B cell (primary cell): ENCODE data around the gene POLE. TPM values are rescaled to one million over a fixed set of nuclear protein-coding genes. Genes with fewer than 3 reads are reported as not detected.

Experiments used
- ATAC-seq: fragments of 200-7000 bp; cut with Tn5 transposase; one replicate; pipeline ENCODE4 v1.10.0; 2021; ENCODE audit warnings: low read depth, mild to moderate bottlenecking, moderate number of reproducible peaks, moderate library complexity
- CTCF ChIA-PET: fragments of 350-600 bp; sonication (Branson Sonifier 250); formaldehyde crosslinking; loops from one replicate; lab custom pipeline; 2021; ENCODE audit warnings: antibody characterized with exemption, inconsistent platforms; lab: Charles Lee
- POLR2A ChIA-PET: fragments of 350-600 bp; sonication (Branson Sonifier 250); formaldehyde crosslinking; loops from one replicate; lab custom pipeline; 2021; ENCODE audit warnings: antibody characterized with exemption; lab: Charles Lee
- DNase-seq: peaks from one replicate; pipeline ENCODE4 v3.0.0; 2013
- H2AFZ ChIP-seq: 2 replicates; pipeline ENCODE4 v1.6.1; 2012; ENCODE audit warnings: mild to moderate bottlenecking, low read depth, low read length; ENCODE audit not compliant: insufficient read depth, poor library complexity, severe bottlenecking
- H3K27ac ChIP-seq, 2 donors: 1 replicate in 1 of 2; 2 replicates in 1 of 2; pipeline ENCODE4 v1.5.1; 2012 to 2013; ENCODE audit warnings: low read length in 2 of 2, mild to moderate bottlenecking in 2 of 2, moderate library complexity in 1 of 2
- H3K27me3 ChIP-seq, 4 experiments: fragments of 200-600 bp in 1 of 4; sonication (generic) in 1 of 4; replicated peaks in 1 of 4; 1 replicate in 2 of 4; 2 replicates in 2 of 4; pipeline versions ENCODE4 v1.6.1 to v1.7.0; 2013 to 2016; ENCODE audit warnings: low read length in 3 of 4, mild to moderate bottlenecking in 2 of 4, mixed read lengths in 1 of 4, moderate library complexity in 1 of 4; ENCODE audit not compliant: insufficient read depth in 4 of 4, control insufficient read depth in 3 of 4; ENCODE audit errors: control extremely low read depth in 1 of 4
- H3K36me3 ChIP-seq, 2 experiments: replicated peaks in 1 of 2; 1 replicate in 1 of 2; 2 replicates in 1 of 2; pipeline versions ENCODE4 v1.6.1 to v1.7.1; 2013; ENCODE audit warnings: low read length in 1 of 2; ENCODE audit not compliant: insufficient read depth in 2 of 2, control insufficient read depth in 1 of 2; ENCODE audit errors: control extremely low read depth in 1 of 2, extremely low read depth in 1 of 2
- H3K4me1 ChIP-seq, 2 donors: fragments of 200-600 bp in 1 of 2; sonication (generic) in 1 of 2; 1 replicate in 1 of 2; 2 replicates in 1 of 2; pipeline versions ENCODE4 v1.5.1 to v1.6.1; 2013 to 2017; ENCODE audit warnings: low read length in 2 of 2; ENCODE audit not compliant: control insufficient read depth in 2 of 2, insufficient read depth in 2 of 2
- H3K4me2 ChIP-seq: replicated peaks from 2 replicates; pipeline ENCODE3; 2012; ENCODE audit warnings: mild to moderate bottlenecking, low read depth, low read length; ENCODE audit not compliant: poor library complexity, severe bottlenecking
- H3K4me3 ChIP-seq, 5 experiments: fragments of 200-600 bp in 1 of 5; sonication (generic) in 1 of 5; 1 replicate in 3 of 5; 2 replicates in 2 of 5; pipeline versions ENCODE4 v1.5.1 to v1.7.0; 2011 to 2016; ENCODE audit warnings: low read length in 4 of 5, mild to moderate bottlenecking in 4 of 5, low read depth in 2 of 5, control low read depth in 1 of 5, moderate library complexity in 1 of 5; ENCODE audit not compliant: insufficient read depth in 1 of 5; ENCODE audit errors: control extremely low read depth in 1 of 5, extremely low read depth in 1 of 5
- H3K79me2 ChIP-seq: fragments of 200-600 bp; sonication (generic); one replicate; pipeline ENCODE4 v1.6.0; 2016; ENCODE audit warnings: low read length; ENCODE audit not compliant: control insufficient read depth, insufficient read depth
- H3K9ac ChIP-seq: fragments of 200-600 bp; sonication (generic); 2 replicates; pipeline ENCODE4 v1.6.1; 2017; ENCODE audit warnings: mild to moderate bottlenecking, low read length, moderate library complexity
- H3K9me3 ChIP-seq, 3 donors: one replicate each; pipeline versions ENCODE4 v1.6.1 to v1.7.1; 2013; ENCODE audit warnings: low read length in 2 of 3; ENCODE audit not compliant: control insufficient read depth in 2 of 3, insufficient read depth in 1 of 3; ENCODE audit errors: control extremely low read depth in 1 of 3
- H4K20me1 ChIP-seq: 2 replicates; pipeline ENCODE4 v1.6.0; 2012; ENCODE audit warnings: mild to moderate bottlenecking, low read length; ENCODE audit not compliant: insufficient read depth, control insufficient read depth, poor library complexity, severe bottlenecking
- H3K27ac Mint-ChIP-seq: one replicate; pipeline ENCODE4 v1.8.0; 2021; ENCODE audit warnings: mixed read lengths
- H3K27me3 Mint-ChIP-seq: one replicate; pipeline ENCODE4 v1.8.0; 2021; ENCODE audit warnings: mixed read lengths
- H3K4me1 Mint-ChIP-seq: one replicate; pipeline ENCODE4 v1.8.0; 2021; ENCODE audit warnings: mixed read lengths
- H3K4me3 Mint-ChIP-seq: one replicate; pipeline ENCODE4 v1.8.0; 2021; ENCODE audit warnings: mixed read lengths
- H3K9me3 Mint-ChIP-seq: one replicate; pipeline ENCODE4 v1.8.0; 2022; ENCODE audit warnings: mixed read lengths; ENCODE audit not compliant: insufficient read depth
- EZH2 ChIP-seq: IDR thresholded peaks from 2 replicates; pipeline ENCODE4 v1.6.1; 2012; ENCODE audit warnings: borderline replicate concordance, low read depth, mild to moderate bottlenecking, moderate library complexity, low read length; ENCODE audit not compliant: insufficient read depth, poor library complexity, severe bottlenecking
- WGBS: methylation state at CpG from one replicate; pipeline ENCODE4 v1.1.5; 2013; ENCODE audit warnings: missing lambda C conversion rate; ENCODE audit not compliant: insufficient coverage; 5-methylcytosine and 5-hydroxymethylcytosine counted together
- intact Hi-C: fragments of 100-400 bp; cut with micrococcal nuclease; formaldehyde crosslinking; loops from one replicate; pipeline ENCODE4 v1.10.0; 2022
- polyA plus RNA-seq: library from polyadenylated mRNA; depleted of rRNA; stranded (reverse); fragments of >200 nt; gene quantifications from 2 replicates; pipeline ENCODE4 v1.2.3, GENCODE V29; 2012
- total RNA-seq, 2 donors: library from RNA; stranded (reverse); fragments of 120-200 nt in 1 of 2; gene quantifications; 1 replicate in 1 of 2; 2 replicates in 1 of 2; pipeline versions ENCODE4 v1.2.3 to v1.2.4, GENCODE V29; 2013 to 2022
- TF ChIP-seq, protein P1 (sequence below): fragments of 200-600 bp; IDR thresholded peaks from one replicate; pipeline ENCODE4 v1.8.0; 2022; ENCODE audit warnings: antibody characterized with exemption, mild to moderate bottlenecking

Gene POLE
- total and polyA plus RNA-seq, 2 donors (not counting 1 experiment from before 2014, with no cell fraction given): 32.0 to 62.0 TPM

DNA sequence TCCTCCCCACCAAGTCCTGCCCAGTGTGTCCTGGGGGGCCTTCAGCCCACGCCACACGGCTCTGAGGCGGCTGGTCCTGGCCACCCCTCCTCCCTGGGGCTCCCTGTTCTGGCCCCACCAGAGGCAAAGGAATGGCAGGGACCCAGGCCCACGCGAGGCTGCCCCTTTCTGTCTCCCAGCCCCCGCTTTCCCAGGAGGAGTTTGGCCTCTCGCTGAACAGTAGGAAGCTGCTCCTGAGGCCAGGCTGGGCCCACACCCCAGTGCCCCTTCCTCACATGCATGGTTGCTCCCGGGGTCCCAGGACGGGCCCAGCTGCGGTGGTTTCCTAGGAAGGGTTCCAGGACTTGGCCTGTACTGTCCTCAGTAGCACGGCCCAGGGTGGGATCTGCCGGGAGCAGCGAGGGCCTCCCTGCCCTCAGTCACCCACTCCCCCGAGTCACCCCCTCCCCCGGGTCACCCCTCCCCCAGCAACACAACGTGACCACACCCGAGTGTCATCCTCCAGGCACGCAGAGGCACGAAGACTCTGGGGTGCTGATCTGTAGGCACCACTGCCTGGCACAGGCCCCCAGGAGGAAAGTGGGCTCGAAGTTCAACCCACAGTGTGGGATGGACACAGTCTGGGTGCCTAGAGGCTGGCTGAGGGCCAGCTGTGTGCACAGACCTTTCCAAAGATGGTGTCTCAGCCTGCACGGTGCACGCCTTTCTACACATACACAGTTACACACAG, 109.8 kb downstream of the POLE start:
- Mint-ChIP-seq H3K27me3 (no peaks in the 10 kb centered on the region), H3K27ac (no peak overlapping the region), H3K9me3 (no peaks in the 10 kb centered on the region), H3K4me1 (no peaks in the 10 kb centered on the region), H3K4me3 (no peak overlapping the region)
- H3K9ac ChIP-seq: no peak overlapping the region
- H3K4me3 ChIP-seq: no peak overlapping the region
- H3K79me2 ChIP-seq: no peaks in the 10 kb centered on the region
- CTCF ChIA-PET: no interaction called here
- ATAC-seq (no peak), DNase-seq (no peak)
- peaks cover 0 to 43% of the 10 kb centered on the region in 2 experiments for H3K36me3 ChIP-seq
- peaks cover 8% of the 10 kb centered on the region for H4K20me1 ChIP-seq
- POLR2A ChIA-PET: no interaction called here
- no peak overlapping the region for H2AFZ ChIP-seq
- no peaks in the 10 kb centered on the region for H3K27me3 ChIP-seq
- TF ChIP-seq EZH2: no peak
- TF ChIP-seq, protein P1, sequence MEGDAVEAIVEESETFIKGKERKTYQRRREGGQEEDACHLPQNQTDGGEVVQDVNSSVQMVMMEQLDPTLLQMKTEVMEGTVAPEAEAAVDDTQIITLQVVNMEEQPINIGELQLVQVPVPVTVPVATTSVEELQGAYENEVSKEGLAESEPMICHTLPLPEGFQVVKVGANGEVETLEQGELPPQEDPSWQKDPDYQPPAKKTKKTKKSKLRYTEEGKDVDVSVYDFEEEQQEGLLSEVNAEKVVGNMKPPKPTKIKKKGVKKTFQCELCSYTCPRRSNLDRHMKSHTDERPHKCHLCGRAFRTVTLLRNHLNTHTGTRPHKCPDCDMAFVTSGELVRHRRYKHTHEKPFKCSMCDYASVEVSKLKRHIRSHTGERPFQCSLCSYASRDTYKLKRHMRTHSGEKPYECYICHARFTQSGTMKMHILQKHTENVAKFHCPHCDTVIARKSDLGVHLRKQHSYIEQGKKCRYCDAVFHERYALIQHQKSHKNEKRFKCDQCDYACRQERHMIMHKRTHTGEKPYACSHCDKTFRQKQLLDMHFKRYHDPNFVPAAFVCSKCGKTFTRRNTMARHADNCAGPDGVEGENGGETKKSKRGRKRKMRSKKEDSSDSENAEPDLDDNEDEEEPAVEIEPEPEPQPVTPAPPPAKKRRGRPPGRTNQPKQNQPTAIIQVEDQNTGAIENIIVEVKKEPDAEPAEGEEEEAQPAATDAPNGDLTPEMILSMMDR: no peak
- no peak overlapping the region for H3K4me2 ChIP-seq
- intact Hi-C loops: no loop called here
- 98% methylated on average over 17 of the region's 22 CpGs for WGBS
- H3K9me3 ChIP-seq: no peaks in the 10 kb centered on the region
- no peaks in the 10 kb centered on the region for H3K4me1 ChIP-seq
- no peak overlapping the region for H3K27ac ChIP-seq

DNA sequence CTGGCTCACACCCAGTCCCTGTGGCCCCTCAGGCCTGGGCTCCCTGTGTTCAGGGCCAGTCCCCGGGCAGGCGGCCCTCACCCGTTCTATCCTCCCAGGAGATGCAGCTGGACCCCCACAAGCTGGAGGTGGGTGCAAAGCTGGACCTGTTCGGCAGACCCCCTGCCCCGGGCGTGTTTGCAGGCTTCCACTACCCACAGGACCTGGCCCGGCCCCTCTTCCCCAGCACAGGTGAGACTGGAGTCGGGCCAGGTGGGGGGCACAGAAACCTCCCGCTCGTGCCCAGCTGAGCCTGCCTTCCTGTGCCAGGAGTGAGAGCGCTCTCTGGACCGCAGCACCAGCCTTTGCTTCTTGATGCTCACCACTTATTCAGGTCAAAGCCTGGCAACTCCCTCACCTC, 110.4 kb downstream of the POLE start:
- no peaks in the 10 kb centered on the region for H3K9me3 ChIP-seq
- TF ChIP-seq EZH2: no peak
- TF ChIP-seq, protein P1: no peak
- ATAC-seq (no peak), DNase-seq (no peak)
- H3K36me3 ChIP-seq: peaks cover 0 to 47% of the 10 kb centered on the region in 2 experiments
- Mint-ChIP-seq H3K27ac (no peak overlapping the region), H3K27me3 (no peaks in the 10 kb centered on the region), H3K4me3 (no peak overlapping the region), H3K4me1 (no peaks in the 10 kb centered on the region), H3K9me3 (no peaks in the 10 kb centered on the region)
- no peak overlapping the region for H3K27ac ChIP-seq
- H3K9ac ChIP-seq: no peak overlapping the region
- H2AFZ ChIP-seq: no peak overlapping the region
- no peaks in the 10 kb centered on the region for H3K27me3 ChIP-seq
- intact Hi-C loops: no loop called here
- H4K20me1 ChIP-seq: peaks cover 7% of the 10 kb centered on the region
- no peak overlapping the region for H3K4me2 ChIP-seq
- no peaks in the 10 kb centered on the region for H3K4me1 ChIP-seq
- 98% methylated on average over 12 of the region's 12 CpGs for WGBS
- no peak overlapping the region for H3K4me3 ChIP-seq
- no peaks in the 10 kb centered on the region for H3K79me2 ChIP-seq
- POLR2A ChIA-PET: no interaction called here
- CTCF ChIA-PET: interaction anchor here (1.0 kb wide), 1 partner anchor 16 kb away, joined by 3 read pairs; no protein-coding TSS in a partner anchor
